Transverse colon (tissue), 4 donors: ENCODE measurements around the gene NEK2.

Experiments used
- CTCF ChIP-seq, 5 experiments: fragments of 200-600 bp in 3 of 5; fragments of 450-650 bp in 2 of 5; sonication (generic) in 3 of 5; IDR thresholded peaks; 1 replicate in 2 of 5; 2 replicates in 3 of 5; pipeline ENCODE4 v1.5.1; 2016 to 2017; ENCODE audit warnings: antibody characterized with exemption in 5 of 5, inconsistent platforms in 3 of 5, mild to moderate bottlenecking in 2 of 5, moderate library complexity in 1 of 5
- EP300 ChIP-seq: sonication (generic); formaldehyde crosslinking; IDR thresholded peaks from one replicate; pipeline ENCODE4 v1.6.1; 2017; ENCODE audit warnings: antibody characterized with exemption, low read depth
- POLR2A ChIP-seq: fragments of 450-650 bp; IDR thresholded peaks from one replicate; pipeline ENCODE4 v1.6.1; 2016; ENCODE audit warnings: antibody characterized with exemption, mild to moderate bottlenecking, moderate library complexity
- POLR2AphosphoS5 ChIP-seq, 3 donors: sonication (generic); formaldehyde crosslinking; IDR thresholded peaks; one replicate each; pipeline ENCODE4 v1.6.1; 2016; ENCODE audit warnings: antibody characterized with exemption in 3 of 3

DNA sequence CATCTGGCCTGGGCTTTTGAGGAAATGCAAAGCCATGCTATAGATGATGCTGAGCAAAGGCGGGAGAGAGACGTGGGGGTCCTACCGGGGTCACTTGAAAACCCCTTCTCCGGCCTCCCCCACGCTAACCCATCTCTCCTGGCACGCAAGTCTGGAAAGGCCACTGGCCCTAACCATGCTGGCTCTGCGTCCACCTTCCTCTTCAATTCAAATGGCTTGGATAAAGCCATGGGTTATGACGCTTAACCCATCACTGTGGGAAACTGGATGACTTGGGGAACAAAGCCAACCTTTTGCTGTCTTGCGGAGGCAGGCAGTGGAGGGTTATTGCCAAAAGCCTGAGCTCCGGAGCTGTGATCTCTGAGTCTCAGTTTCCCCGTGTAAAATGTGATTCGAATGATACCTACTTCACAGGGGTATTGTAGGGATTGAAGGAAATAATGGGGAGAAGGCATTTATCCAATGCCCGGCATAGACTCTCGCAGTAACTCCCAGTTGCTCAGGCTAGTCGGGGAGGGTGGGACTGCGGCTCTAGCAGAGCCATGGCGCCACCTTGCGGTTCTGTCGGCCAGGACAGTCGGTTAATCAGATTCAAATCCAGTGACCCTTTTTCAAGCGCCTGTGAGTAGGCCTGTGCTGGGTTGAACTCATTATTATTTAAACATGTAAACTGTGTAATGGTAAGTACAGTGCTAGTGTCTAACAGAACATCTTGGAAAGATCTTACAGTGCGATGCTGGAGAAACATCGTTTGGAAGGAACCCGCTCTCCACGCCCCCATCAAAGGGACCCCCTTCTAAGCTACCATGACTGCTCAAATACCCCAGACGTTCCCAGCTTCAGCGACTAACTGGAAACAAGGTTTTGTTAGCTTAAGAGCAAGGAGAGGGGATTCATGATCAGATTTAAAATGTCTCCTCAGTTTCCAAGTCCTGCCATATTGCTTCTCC, 20.3 kb downstream of the NEK2 start:
- TF ChIP-seq POLR2AphosphoS5 (IDR thresholded peaks at IDR 0.05), result no peak
- TF ChIP-seq POLR2A, result no peak
- peak; percentile 91 to 96 (median 93) for TF ChIP-seq CTCF (IDR thresholded peaks at IDR 0.05)
- TF ChIP-seq EP300, result no peak
